GM19438 (cell line): ENCODE measurements around the gene C3orf52.

Source experiments
- ATAC-seq: cut with Tn5 transposase; IDR thresholded peaks from one replicate; pipeline ENCODE4 v1.9.1; 2021; ENCODE audit warnings: low read depth; ENCODE audit not compliant: unreplicated experiment

The C3orf52 gene

DNA sequence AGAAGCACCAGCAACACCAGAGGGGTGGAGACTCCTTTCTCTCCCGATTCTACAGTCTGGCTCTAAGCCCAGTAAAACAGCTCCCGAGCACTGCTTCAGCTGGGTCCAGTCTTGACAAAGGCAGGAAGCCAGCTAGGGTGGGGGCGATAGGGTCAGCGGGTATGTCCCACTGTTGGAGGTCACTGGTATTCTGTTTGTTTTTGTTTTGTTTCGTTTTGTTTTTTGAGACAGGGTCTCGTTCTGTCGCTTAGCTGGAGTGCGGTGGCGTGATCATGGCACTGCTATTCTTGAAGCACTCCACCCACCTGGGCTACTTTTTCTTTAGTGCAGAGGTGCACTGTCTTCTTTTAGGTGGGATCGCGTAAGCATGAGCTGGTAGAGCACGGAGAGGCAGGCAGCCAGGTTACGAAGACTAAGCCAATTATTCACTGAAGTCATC is 30.6 kb downstream of the C3orf52 start:
- ATAC-seq, result no peak

DNA sequence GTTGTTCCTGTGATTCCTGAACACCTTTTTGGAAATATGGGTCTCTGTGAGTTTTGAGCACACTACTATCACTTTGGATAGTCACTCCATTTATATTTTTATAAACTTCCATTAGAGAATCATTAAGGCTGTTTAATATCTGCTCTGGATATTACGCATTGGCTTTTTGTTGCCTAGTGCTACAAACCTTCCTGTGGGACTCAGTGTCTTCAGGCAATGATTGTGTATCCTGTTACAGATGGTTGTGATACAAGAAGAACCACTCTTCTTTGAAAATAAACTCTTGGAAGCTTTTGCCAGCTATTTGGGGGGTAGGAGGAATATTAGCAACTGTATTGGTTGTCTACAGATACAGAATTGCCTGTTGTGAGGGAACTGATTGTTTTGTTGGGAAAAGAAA is 31.2 kb downstream of the C3orf52 start:
- no peak for ATAC-seq

DNA sequence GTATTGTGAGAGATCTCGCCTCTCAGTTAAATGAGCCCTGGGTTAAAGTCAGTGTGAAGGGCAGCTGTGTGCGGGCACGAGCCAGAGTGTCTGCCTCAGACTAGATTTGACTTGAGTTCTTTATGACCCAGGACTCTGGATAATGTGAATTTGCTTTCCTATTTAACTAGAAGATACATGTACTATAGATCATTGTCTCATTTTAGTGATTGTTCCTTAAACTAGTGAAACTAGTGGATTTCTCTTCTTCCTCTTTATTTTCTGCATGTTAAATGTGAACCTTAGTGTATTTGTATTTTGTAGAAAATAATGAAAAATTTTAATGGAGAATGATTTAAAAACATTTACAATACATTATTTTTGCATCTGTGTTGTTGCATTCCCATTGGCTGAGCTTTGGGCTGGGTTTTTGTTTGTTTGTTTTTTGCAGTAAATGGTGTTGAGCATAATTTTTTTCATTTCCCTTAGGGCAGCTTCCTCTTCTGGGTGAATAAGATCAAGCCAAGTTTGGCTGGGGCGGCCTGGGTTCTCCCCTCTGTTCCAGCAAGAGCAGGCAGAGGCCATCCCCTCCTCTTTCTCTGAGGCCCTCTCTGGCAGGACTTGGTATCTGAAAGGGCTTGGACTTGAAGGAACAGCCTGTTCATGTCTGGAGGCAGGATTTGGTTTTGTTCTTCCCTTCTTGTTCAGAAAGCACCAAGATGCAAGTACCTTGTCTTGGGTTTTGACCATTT is 31.8 kb downstream of the C3orf52 start:
- ATAC-seq, result no peak

DNA sequence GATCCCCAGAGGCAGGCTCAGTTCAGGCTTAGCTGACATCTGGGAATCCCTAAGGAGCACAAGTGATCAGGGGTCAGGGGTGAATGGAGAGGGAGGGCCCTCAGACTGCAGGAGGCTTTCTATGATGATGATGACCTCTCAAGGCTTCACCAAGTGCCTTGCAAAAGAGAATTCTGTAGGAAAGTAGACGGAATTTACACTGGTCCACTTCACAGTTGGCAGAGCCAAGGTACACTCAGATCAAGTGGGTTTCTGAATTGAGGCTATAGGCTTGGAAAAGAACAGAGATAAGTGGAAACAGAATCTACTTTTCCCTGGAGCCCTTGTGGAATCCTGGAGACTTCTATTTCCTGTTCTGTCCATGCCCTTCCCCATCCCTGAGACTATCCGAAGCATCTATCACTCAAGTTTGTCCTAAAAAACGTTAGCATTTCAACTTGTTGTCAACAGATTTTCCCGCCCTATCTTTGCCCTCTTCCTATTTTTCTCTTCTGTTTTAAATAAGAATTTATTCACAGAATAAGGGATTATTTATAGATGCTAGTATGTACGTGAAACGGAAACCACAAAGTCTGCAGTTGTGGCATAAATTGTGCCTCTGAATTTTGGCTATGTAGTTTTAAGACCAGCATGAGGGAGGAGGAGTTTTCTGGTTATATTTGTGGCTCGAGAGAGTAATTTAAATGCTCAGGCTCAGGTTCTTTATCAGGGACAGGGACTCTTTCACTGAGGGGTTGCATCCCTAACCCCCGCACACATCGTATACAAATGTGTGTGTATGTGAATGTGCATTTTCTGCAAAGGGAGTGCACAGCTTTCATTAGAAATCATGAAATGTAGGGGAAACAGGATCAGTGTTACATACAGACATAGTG is 34.0 kb downstream of the C3orf52 start:
- ATAC-seq, result no peak

DNA sequence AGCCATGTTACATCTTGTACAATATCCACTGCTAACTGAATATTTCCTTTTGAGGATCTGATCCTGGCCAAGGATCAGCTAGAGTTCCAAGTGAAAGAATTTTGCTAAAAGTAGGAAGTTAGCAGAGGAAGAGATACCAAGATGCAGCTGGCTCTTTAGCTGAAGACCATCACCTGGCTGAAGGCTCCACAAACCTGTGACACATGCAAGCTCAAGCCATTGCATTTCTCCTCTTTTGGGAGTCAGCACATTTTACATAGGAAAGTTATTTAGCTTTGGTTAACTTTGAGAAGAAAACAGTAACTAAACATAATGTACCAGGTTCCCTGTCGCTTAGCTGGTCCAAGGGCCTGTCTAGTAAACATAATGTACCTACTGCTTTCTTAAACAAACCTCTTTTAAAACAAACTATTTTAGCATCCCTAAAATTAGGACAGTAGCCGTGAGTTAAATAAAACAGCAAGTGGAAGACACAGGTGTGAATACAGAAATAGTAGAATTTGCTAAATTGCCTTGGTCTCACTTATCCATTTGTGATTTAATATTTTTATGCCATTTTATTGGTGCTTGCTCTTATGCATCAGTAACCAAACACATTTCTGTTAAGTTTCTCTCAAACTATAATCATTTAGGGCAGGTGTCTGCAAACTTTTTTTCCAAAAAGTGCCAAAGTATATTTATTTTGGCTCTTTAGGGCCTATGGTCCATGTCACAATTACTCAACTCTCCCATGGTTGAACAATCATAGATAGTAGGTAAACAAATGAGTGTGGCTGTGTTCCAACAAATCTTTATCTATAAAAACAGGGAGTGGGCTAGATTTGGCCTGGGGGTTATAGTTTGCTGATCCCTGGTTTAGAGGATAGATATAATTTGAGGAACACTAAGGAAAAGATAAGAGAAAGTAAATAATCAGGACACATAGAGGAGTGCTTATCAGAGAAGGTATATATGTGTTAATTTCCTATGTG is 35.7 kb downstream of the C3orf52 start:
- ATAC-seq, result no peak

DNA sequence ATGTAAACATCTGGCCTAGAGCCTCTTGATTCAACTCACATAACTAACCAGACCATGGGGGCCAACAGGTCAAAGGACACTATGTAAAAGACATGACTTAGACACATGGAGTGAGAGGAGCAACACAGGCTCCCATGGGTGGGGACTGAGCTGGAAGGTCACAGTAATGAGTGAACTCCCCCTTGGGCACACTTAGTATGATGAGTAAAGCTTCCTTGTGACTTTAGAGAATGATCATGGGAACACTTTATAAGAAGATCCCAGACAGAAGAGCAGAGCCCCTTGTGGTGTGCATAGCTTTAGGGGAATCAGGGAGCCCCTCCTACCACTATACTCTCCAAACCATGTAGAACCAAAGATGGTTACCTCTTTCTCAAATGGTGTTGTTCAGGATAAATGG is 36.7 kb downstream of the C3orf52 start:
- no peak for ATAC-seq

DNA sequence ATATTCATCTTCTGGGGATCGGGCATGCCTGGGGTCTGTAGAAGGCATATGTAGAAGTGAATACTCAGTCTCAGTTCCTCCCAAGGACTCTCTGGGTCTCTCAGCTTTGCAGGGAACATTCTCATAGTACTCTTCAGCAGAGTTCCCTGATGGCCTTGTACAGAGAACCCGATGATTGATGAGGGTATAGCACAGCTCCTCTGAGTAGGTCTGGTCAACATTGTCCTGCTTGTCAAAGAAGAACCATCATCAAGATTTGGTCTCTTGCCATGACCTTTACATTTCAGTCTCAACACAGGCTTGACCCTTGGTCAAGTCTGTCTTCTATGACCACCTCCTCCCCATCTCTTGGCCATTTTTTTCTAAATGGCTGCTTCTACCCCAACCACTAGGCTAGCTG is 37.4 kb downstream of the C3orf52 start:
- ATAC-seq, result no peak

DNA sequence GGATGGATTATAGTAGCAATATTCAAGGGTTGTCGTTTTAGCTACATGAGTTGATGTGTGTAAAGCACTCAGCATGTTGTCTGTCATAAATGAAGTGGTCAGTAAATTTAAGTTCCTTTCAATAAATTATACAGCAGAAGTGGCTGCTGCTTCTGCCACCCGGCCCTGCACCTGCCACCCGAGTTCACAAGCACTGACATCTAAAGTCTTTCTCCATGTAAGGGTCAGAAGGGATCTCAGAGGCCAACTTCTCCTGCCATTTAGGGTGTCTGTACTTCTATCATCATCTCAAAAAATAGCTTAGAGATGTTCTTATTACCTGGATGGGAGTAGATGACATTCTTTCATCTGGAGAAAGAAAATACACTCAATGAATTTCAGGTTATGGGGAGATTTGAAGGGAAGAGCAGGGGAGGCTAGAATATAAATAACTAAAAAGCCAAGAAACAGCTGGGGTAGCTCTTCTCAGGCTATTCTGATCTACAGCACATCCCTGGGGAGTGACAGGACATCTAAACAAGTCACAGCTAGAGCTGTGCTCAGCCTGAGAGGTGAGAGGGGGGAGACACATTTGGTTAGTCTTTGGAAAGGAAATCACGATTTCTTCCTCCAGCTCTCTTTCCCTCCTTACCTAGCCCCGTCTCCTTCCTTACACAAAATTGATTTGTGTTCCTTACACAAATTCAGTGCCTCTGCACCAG is 38.9 kb downstream of the C3orf52 start:
- no peak for ATAC-seq

DNA sequence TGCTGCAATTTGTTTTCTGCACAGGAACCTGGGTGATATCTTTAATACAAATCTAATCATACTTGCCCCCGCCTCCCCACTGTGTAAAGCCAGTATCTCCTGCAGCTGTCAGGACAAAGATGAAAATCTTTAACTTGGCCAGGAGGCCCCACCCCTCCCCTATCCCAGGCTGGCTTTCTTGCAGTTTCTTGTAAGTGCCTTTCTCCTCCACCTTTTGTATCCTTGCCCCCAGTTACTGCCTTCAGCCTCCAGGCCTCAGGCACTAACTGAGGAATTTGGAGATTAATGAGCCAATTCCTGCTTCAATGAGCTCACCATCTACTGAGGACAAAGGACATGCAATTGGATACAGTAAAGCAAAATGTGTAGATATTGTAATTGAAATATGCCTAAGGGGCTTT is 40.3 kb downstream of the C3orf52 start:
- no peak for ATAC-seq

DNA sequence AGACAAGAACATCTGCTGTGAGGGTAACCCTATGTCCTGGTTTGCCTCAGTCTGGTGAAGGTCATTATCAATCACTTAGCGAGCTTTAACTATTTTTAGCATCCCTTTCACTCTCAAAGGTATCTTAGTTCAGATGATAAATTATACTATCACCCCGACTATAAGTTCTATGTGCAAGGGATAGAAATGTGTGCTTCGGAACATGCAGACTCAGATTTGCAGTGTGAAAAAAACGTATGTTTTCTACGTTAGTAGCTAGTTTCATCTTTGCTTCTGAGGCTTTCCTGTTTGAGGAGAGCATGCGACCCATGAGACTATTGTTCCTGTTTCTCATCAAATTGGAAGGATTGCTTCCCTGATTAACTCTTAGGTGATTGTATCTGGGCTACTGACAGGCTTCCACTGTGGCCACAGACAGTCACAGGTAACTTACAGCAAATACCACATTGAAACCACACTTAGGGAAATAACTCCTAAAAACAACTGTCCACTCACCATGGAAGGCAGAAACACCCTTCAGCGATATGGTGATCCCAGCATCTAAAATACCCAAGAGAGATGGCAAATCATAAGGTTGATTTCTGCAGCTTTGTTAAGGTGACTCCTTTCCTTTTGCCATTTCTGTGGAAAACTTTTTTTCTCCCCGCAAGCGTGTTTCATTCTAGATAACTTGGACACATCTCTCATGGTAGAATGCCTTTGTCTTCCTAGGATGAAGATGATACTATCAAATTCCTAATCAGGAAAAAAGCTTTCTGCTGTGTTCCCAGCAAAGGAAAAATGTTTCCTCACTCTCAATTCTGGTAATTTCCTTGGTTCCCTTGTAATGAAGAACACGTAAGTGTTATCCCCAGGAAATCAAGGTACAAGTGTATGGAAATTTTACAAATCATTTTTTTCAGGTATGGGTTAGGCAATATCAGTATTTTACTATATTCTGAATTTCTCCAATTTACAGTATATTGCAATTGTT is 41.6 kb downstream of the C3orf52 start:
- no peak for ATAC-seq

DNA sequence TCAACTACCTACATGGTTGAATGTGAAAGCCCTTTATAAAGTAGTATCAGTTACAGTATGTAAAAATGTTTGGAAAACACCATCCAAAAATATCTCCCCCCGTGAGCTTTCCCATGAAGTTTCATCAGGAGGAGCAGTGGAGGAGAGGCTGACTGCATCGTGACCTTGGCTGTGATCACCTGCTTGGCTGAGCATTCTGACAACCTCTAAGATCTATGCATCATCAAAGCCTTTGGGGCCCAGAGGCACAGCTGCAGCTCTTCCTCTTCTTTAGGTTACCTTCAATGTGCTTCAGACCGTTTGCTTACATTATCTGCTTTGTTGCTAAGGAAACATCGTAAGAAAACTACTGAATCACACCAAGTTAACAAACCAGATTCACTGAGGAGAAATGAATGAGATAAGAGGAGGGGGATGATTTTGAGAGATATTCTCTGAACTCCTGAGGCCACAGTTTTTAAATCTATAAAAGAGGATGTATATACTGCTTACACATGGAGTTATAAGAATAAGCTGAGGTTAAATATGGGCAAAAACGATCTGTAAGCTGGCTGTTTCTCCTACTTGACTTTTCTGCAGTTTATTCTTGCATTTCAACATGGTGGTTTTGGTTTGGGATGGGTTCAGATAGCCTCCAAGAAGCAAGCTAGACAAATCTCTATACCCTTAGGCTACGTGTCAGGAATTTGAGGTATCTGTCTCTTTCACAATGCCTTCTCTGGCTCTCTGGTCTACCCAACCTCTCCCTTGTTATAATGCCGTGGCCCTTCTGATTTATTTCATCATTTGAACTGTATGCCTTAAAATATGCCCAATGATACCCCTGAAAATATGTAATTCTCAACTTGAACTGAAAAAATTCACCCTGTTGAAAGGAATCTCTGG is 42.9 kb downstream of the C3orf52 start:
- ATAC-seq, result peak; percentile 34

DNA sequence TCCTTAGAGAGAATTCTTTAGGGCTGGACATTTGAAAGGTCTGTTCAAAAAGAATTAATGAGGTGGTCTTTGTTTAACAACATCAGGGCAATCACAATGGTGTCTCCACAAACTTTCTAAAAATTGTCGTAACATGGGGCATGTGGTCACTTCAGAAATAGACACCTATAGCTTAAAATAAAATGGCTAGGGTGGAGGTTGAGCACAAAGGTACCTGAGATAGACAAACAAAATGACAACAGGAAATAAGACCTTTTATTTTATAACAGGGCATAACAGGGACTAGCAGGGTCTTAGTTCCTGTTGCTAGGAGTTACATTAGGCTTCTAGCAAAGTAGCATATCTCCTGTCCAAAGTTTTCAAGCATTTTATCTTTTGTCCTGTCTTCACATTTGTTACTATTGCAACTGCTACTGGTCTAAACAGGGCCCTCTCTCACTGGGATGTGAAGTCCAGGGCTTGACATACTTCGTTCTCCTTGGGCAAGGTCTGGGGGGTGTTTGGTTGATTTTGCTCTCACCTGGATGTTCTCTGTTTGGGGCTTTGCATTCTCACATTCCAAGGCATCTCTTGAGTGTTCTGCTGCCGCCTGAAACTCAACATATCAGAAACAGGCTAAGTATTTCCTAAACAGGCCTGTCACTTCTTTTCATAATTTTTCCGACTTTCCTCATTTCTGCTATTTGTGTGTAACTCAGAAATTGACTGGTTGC is 43.9 kb downstream of the C3orf52 start:
- ATAC-seq, result no peak

DNA sequence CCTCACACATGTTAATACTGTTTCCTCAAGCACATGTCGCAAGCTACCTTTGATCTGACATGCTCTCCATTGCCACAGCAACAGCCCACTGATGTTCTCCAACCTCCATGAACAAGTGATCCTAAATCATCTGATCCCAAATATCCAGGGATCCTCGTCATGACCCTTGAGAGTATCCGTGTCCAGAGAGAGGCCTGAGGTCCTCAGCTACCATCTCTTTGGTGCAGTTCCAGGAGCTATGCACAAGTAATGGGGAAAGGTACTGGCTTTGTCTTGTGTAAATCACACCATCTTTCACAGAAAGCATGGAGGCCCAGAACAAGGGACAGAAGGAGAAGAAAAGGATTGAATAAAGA is 44.4 kb downstream of the C3orf52 start:
- ATAC-seq, result no peak

DNA sequence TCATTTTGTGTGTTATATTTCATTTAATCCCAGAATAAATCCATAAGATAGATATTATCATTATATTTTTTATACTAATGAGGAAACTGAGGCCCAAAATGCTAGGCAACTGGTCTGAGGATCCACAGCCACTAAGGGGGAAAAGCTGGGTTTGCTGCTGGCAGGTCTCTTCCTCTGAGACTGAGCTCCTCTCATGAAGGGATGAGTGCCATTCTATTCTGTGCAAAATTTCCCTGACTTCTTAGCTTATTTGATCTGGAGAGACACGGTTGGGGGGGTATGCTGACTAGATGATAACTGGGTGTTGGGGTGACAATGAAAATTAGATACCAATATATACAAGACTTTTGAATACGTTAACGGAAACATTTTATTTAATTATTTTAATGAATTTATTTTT is 44.9 kb downstream of the C3orf52 start:
- ATAC-seq, result no peak

DNA sequence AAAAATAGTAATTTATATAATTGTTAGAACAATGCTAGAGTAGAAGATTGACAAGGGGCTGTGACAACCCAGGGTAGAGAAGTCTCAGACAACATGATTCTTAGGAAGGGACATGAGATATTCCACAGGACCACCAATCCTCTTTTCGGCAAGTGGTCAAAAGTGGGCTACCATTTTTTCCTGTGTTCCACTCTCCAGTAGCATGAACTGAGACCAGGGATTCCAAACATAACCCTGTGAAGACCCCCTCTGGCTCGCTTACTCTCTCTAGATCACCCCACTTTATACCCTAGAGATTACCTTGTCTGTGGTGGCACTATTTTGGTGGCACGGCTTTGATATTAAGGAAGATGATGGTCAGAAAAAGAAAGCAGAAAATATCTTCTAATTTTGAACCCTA is 45.9 kb downstream of the C3orf52 start:
- no peak for ATAC-seq

DNA sequence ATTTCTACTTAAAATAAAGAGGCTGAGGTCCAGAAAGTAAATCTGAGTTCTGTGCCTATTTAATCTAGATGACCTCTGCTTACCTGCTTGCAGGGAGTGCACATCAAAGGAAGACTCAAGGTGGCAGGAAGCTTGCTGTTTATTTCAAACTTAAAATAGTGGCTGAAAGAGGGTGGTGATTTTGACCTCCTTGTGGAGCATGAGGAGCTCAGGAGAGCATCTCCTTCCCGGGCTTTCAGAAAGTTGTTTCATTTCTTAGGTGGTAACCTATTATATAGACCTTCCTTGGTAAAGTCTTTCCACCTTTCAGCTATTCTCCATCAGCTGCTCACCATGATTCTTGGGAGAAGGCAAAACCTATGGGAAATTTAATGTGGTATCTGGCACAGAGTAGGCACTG is 46.4 kb downstream of the C3orf52 start:
- peak; percentile 5 for ATAC-seq

DNA sequence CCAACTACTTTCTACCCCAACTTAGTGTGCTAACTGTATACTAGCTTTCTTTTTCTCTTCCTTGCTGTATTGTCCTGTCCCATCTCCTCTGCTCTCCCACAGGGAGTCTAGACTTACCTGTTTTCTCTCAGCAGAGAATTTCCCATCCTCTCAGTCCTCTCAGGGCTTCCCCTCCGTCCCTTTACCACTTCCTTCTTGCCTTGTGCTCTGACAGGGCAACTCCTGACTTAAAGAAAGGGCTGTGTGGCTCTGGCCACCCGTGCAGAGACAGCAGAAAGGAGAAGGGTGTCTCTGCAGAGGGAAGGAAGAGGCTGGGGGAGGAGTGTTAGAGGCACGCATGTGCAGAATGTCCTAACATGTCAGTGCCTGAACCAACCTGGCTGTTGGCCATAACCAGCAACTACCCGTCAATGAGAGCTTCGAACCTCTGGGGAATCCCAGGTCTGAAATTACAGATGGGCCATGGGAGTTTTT is 46.8 kb downstream of the C3orf52 start, which contains the start of gene GCSAM:
GCSAM (minus strand) TSS at position 274 of the 474 bp plus-strand sequence; CDS start at position 146, 128 bp downstream.
- peak; percentile 66 for ATAC-seq
